NCI-H69 (cell line): ENCODE data around the gene ANKRD9.
"Not testable (repeated sequence)": the region's sequence is repeated elsewhere in the genome, so short reads cannot be mapped to it uniquely, and the experiment has no call there.

Source experiments
- DNase-seq: peaks from one replicate; lab custom pipeline; 2025; lab: John Stamatoyannopoulos, UW

ANKRD9 gene, protein sequence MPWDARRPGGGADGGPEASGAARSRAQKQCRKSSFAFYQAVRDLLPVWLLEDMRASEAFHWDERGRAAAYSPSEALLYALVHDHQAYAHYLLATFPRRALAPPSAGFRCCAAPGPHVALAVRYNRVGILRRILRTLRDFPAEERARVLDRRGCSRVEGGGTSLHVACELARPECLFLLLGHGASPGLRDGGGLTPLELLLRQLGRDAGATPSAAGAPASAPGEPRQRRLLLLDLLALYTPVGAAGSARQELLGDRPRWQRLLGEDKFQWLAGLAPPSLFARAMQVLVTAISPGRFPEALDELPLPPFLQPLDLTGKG

GRCh38 chr14:102509746-102510615, at the start of gene ANKRD9:
ANKRD9 (minus strand) TSS chr14:102509776; CDS start chr14:102507889, 1,887 bp downstream.
- DNase-seq, result peak; percentile 97

GRCh38 chr14:102558556-102558955, 49.0 kb upstream of the ANKRD9 start:
- DNase-seq, result no peak

- DNase-seq, result no peak
Measured at GRCh38 chr14:102557434-102558226, 48.1 kb upstream of the ANKRD9 start.

DNA sequence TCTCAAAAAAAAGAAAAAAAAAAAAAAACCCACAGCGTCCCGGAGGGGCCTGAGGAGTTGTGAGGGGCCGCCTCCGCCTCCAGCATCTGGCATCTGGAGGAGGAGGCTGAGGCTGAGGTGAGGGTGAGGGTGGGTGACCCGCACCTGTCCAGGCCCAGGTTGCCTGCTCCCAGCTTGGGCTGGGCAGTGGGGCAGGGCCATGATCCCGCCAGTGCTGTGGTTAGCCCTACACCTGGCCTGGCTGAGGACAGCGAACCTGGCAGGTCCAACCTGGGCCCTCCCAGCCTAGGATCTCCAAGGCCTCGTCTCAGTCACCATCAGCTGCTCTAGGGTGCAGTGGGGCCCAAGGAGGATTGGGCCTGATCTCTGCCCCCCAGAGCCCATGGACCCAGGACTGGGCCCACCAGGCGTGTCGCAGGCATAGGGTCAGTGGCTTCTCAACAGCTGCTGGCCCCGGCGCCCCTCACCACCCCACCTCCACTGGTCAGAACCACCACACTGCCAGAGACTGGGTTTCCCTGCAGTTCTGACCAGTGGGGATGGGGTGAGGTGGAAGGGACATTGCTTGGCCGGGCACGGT, 46.6 kb upstream of the ANKRD9 start:
- DNase-seq, result no peak

- DNase-seq, result peak; percentile 87
Measured at GRCh38 chr14:102554821-102555819, 45.5 kb upstream of the ANKRD9 start.

- no peak for DNase-seq
Measured at GRCh38 chr14:102551995-102552705, 42.6 kb upstream of the ANKRD9 start.

DNA sequence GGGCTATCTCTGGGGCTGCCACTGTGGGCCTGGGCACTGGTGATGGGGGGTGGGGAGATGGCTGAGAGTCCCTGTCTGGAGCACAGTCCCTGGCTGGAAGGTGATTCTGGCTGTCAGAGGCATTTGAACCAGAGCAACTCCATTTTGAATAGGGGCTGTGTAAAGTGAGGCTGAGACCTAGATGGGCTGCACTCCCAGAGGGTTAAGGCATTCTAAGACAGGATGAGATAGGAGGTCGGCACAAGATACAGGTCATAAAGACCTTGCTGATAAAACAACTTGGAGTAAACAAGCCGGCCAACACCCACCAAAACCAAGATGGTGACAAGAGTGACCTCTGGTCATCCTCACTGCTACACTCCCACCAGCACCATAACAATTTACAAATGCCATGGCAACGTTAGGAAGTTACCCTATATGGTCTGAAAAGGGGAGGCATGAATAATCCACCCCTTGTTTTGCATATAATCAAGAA, 41.4 kb upstream of the ANKRD9 start:
- DNase-seq, result not testable (repeated sequence)

DNA sequence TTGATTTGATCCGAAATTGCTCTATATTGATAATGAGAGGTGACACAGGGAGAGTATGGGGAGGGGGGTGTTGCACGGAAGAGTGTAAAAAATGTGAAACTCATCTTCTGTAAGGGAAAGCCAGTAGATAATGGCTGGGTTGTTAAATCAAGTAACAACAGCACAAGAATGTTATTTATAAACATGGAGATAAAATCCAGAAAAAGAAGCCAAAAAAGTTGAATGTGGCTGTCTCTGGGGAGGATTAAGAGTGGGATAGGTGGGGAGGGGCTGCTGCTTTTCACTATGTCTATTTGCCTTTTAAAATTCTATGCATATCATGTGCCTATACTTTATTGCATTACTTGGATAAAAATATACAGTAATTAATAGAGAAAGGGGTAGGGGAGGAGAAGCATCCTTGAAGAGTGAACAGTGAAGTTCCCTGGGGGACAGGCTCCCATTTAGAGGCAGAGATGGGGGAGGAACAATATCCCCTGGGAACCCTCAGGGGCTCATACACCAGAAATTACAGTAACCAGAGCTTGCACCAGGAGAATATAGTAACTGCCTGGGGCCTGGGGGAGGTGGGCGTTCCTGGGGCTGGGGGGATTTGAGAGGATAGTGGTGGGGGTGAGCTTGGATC, 39.2 kb upstream of the ANKRD9 start:
- peak; percentile 33 for DNase-seq

GRCh38 chr14:102545461-102546265, 36.1 kb upstream of the ANKRD9 start:
- peak; percentile 44 for DNase-seq

DNA sequence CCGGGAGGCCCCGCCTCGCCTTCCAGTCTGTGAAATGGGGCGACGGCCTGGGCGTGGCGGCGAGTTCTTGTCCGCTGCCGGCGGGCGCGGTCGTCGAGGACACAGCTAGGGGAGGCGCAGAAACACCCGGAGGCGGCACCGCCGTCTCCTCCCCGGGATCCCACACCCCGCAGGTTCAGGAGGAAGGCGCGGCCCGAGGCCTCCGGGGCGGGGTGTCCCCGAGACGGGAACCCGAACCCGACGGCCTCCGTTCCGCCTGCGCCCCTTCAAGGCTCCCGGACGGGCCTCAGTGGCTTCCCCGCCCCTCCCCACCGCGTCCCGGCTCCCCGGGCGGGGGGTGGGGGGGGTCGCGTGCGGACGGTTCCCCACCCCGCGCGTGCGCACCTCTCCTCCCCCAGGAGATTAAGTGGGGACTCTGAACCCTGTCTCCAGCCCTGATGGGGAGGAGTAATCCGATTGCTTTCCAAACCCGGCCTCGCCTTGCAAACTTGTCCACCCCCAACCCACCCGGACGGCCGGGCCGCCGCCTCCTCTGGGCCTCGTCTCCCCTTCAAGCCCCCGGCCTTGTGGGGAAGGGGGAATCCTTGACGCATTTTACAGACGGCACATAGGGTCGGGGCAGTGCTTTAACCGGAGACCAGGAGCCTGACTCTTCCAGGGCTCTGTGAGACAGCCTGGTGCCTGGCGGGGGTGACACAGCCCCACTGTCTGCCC, 35.3 kb upstream of the ANKRD9 start:
- DNase-seq, result no peak

GRCh38 chr14:102544046-102544746, 34.6 kb upstream of the ANKRD9 start:
- DNase-seq, result peak; percentile 72

DNA sequence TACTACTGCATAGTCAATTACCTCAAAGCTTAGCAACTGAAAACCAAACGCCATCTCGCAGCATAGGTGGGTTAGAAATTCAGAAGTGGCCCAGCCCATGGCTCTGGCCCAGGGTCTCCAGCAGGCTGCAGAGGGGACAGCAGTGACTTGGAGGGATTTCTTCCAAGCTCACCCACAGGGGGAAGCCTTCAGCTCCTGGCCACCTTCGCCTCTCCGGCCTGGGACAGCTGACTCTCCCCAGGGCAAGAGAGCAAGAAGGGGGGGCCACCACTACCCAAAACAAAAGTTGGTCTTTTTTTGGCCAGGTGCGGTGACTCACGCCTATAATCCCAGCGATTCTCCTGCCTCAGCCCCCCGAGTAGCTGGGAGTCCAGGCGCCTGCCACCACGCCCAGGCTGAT, 32.2 kb upstream of the ANKRD9 start:
- no peak for DNase-seq

- not testable (repeated sequence) for DNase-seq
Measured at GRCh38 chr14:102541029-102541491, 31.5 kb upstream of the ANKRD9 start.

- peak; percentile 92 for DNase-seq
Measured at GRCh38 chr14:102540315-102541028, 30.9 kb upstream of the ANKRD9 start.

GRCh38 chr14:102539544-102540314, 30.2 kb upstream of the ANKRD9 start:
- peak; percentile 97 for DNase-seq
